ENCODE results near the gene FAM180B. TPM values are rescaled to one million over a fixed set of nuclear protein-coding genes. Genes with fewer than 3 reads are reported as not detected.
A peak's percentile ranks its signal among the peaks of the same experiment; 100 is the strongest.

The FAM180B gene
- total RNA-seq, 2 experiments from 2014 or later: not detected

GRCh38 chr11:47587723-47588326, 1.3 kb downstream of the FAM180B start:
- H3K27me3 Mint-ChIP-seq (ENCODE audit: low read depth): peaks cover under 1% of the 10 kb centered on the region
- POLR2A ChIA-PET: no interaction called here
- peaks cover 32% of the 10 kb centered on the region for H3K4me1 Mint-ChIP-seq (ENCODE audit: low read depth)
- no peak for ATAC-seq
- H3K27ac Mint-ChIP-seq: no peak overlapping the region
- peaks cover 21% of the 10 kb centered on the region for H3K36me3 Mint-ChIP-seq (ENCODE audit: low read depth)
- DNase-seq: no peak
- no peaks in the 10 kb centered on the region for H3K9me3 Mint-ChIP-seq (ENCODE audit: insufficient read depth)
- H3K4me3 Mint-ChIP-seq: no peak overlapping the region
- CTCF ChIA-PET: no interaction called here

- ATAC-seq: no peak
- peaks cover 41% of the 10 kb centered on the region for H3K4me1 Mint-ChIP-seq (ENCODE audit: low read depth)
- no peak overlapping the region for H3K4me3 Mint-ChIP-seq
- H3K9me3 Mint-ChIP-seq (ENCODE audit: insufficient read depth): no peaks in the 10 kb centered on the region
- DNase-seq: no peak
- H3K36me3 Mint-ChIP-seq (ENCODE audit: low read depth): peaks cover 10% of the 10 kb centered on the region
- peaks cover 12% of the 10 kb centered on the region for H3K27me3 Mint-ChIP-seq (ENCODE audit: low read depth)
- CTCF ChIA-PET: no interaction called here
- H3K27ac Mint-ChIP-seq: no peak overlapping the region
- POLR2A ChIA-PET: no interaction called here
Measured at GRCh38 chr11:47589118-47589517, 2.6 kb downstream of the FAM180B start.

- ChIA-PET CTCF (no interaction called here), POLR2A (no interaction called here)
- ATAC-seq (no peak), DNase-seq (no peak)
- Mint-ChIP-seq H3K27me3 (ENCODE audit: low read depth) (peaks cover 15% of the 10 kb centered on the region), H3K9me3 (ENCODE audit: insufficient read depth) (no peaks in the 10 kb centered on the region), H3K27ac (no peak overlapping the region), H3K4me3 (no peak overlapping the region), H3K4me1 (ENCODE audit: low read depth) (peaks cover 41% of the 10 kb centered on the region), H3K36me3 (ENCODE audit: low read depth) (peaks cover 6% of the 10 kb centered on the region)
Measured at GRCh38 chr11:47589584-47589976, 3.1 kb downstream of the FAM180B start.

- peaks cover 2% of the 10 kb centered on the region for H3K36me3 Mint-ChIP-seq (ENCODE audit: low read depth)
Measured at GRCh38 chr11:47589977-47590861, 3.7 kb downstream of the FAM180B start.

GRCh38 chr11:47591764-47592163, 5.3 kb downstream of the FAM180B start:
- CTCF ChIA-PET: interaction anchor here (1.0 to 1.8 kb wide), 4 partner anchors 15 to 217 kb away, joined by 3 to 7 read pairs (median 4); no protein-coding TSS in a partner anchor
- DNase-seq (no peak), ATAC-seq (peak; percentile 34)
- peak overlapping the region; percentile 39 for H3K27ac Mint-ChIP-seq
- H3K36me3 Mint-ChIP-seq (ENCODE audit: low read depth): no peaks in the 10 kb centered on the region
- POLR2A ChIA-PET: interaction anchor here (0.6 to 1.1 kb wide), 2 partner anchors 13 to 404 kb away, joined by 3 to 7 read pairs; partner anchors contain the start of genes KBTBD4 and NDUFS3
- H3K4me3 Mint-ChIP-seq: no peak overlapping the region
- H3K4me1 Mint-ChIP-seq (ENCODE audit: low read depth): peaks cover 33% of the 10 kb centered on the region
- H3K27me3 Mint-ChIP-seq (ENCODE audit: low read depth): peaks cover 27% of the 10 kb centered on the region
- H3K9me3 Mint-ChIP-seq (ENCODE audit: insufficient read depth): no peaks in the 10 kb centered on the region

More at GRCh38 chr11:47589977-47590861, 3.7 kb downstream of the FAM180B start:
- ATAC-seq: no peak
- H3K4me1 Mint-ChIP-seq (ENCODE audit: low read depth): peaks cover 41% of the 10 kb centered on the region
- no peak overlapping the region for H3K27ac Mint-ChIP-seq
- H3K9me3 Mint-ChIP-seq (ENCODE audit: insufficient read depth): no peaks in the 10 kb centered on the region
- no peak for DNase-seq
- no peak overlapping the region for H3K4me3 Mint-ChIP-seq
- ChIA-PET POLR2A (no interaction called here), CTCF (no interaction called here)
- H3K27me3 Mint-ChIP-seq (ENCODE audit: low read depth): peaks cover 20% of the 10 kb centered on the region

- CTCF ChIA-PET: interaction anchor here (0.7 to 1.8 kb wide), 5 partner anchors 14 to 218 kb away, joined by 3 to 7 read pairs (median 4); no protein-coding TSS in a partner anchor
- Mint-ChIP-seq H3K36me3 (ENCODE audit: low read depth) (no peaks in the 10 kb centered on the region), H3K4me3 (no peak overlapping the region), H3K27me3 (ENCODE audit: low read depth) (peaks cover 27% of the 10 kb centered on the region), H3K4me1 (ENCODE audit: low read depth) (peaks cover 29% of the 10 kb centered on the region), H3K27ac (peak overlapping the region; percentile 39), H3K9me3 (ENCODE audit: insufficient read depth) (no peaks in the 10 kb centered on the region)
- ATAC-seq: peak; percentile 14
- POLR2A ChIA-PET: interaction anchor here (0.6 to 1.1 kb wide), 3 partner anchors 14 to 405 kb away, joined by 3 to 7 read pairs (median 4); partner anchors contain the start of genes KBTBD4 and NDUFS3
- DNase-seq: no peak
Measured at GRCh38 chr11:47592251-47592650, 5.8 kb downstream of the FAM180B start.

- ATAC-seq (no peak), DNase-seq (no peak)
- Mint-ChIP-seq H3K27ac (no peak overlapping the region), H3K9me3 (ENCODE audit: insufficient read depth) (no peaks in the 10 kb centered on the region), H3K4me1 (ENCODE audit: low read depth) (peaks cover 26% of the 10 kb centered on the region), H3K27me3 (ENCODE audit: low read depth) (peaks cover 27% of the 10 kb centered on the region), H3K4me3 (no peak overlapping the region), H3K36me3 (ENCODE audit: low read depth) (no peaks in the 10 kb centered on the region)
- CTCF ChIA-PET: interaction anchor here (0.7 to 1.8 kb wide), 2 partner anchors 13 to 20 kb away, joined by 4 to 7 read pairs; no protein-coding TSS in a partner anchor
- POLR2A ChIA-PET: interaction anchor here (0.7 to 1.3 kb wide), 2 partner anchors 19 to 174 kb away, joined by 4 read pairs; no protein-coding TSS in a partner anchor
Measured at GRCh38 chr11:47592970-47593369, 6.5 kb downstream of the FAM180B start.

- Mint-ChIP-seq H3K4me1 (ENCODE audit: low read depth) (peaks cover 26% of the 10 kb centered on the region), H3K9me3 (ENCODE audit: insufficient read depth) (no peaks in the 10 kb centered on the region), H3K4me3 (no peak overlapping the region), H3K27me3 (ENCODE audit: low read depth) (peaks cover 27% of the 10 kb centered on the region), H3K36me3 (ENCODE audit: low read depth) (no peaks in the 10 kb centered on the region), H3K27ac (no peak overlapping the region)
- POLR2A ChIA-PET: interaction anchor here (0.9 to 1.3 kb wide), 2 partner anchors 13 to 19 kb away, joined by 3 to 4 read pairs; no protein-coding TSS in a partner anchor
- DNase-seq (no peak), ATAC-seq (no peak)
- CTCF ChIA-PET: no interaction called here
Measured at GRCh38 chr11:47593492-47593933, 7.0 kb downstream of the FAM180B start.

- POLR2A ChIA-PET: interaction anchor here (0.9 to 1.3 kb wide), 3 partner anchors 14 to 18 kb away, joined by 3 to 4 read pairs (median 4); partner anchors contain the start of genes KBTBD4 and NDUFS3
- ATAC-seq: no peak
- H3K4me1 Mint-ChIP-seq (ENCODE audit: low read depth): peaks cover 26% of the 10 kb centered on the region
- CTCF ChIA-PET: no interaction called here
- H3K27me3 Mint-ChIP-seq (ENCODE audit: low read depth): peaks cover 28% of the 10 kb centered on the region
- DNase-seq: no peak
- no peaks in the 10 kb centered on the region for H3K9me3 Mint-ChIP-seq (ENCODE audit: insufficient read depth)
- H3K36me3 Mint-ChIP-seq (ENCODE audit: low read depth): no peaks in the 10 kb centered on the region
- no peak within 1 kb of the TSS for H3K4me3 Mint-ChIP-seq
- H3K27ac Mint-ChIP-seq: no peak within 1 kb of the TSS
Measured at GRCh38 chr11:47593934-47594855, 7.7 kb downstream of the FAM180B start, which contains the start of gene C1QTNF4. C1QTNF4 (minus strand) TSS chr11:47594411; CDS start chr11:47590810, 3,601 bp downstream.

GRCh38 chr11:47595029-47595428, 8.6 kb downstream of the FAM180B start:
- POLR2A ChIA-PET: no interaction called here
- H3K27ac Mint-ChIP-seq: no peak overlapping the region
- peak; percentile 35 for ATAC-seq
- peaks cover 26% of the 10 kb centered on the region for H3K4me1 Mint-ChIP-seq (ENCODE audit: low read depth)
- peaks cover 30% of the 10 kb centered on the region for H3K27me3 Mint-ChIP-seq (ENCODE audit: low read depth)
- H3K4me3 Mint-ChIP-seq: no peak overlapping the region
- no peak for DNase-seq
- CTCF ChIA-PET: no interaction called here
- no peaks in the 10 kb centered on the region for H3K9me3 Mint-ChIP-seq (ENCODE audit: insufficient read depth)
- no peaks in the 10 kb centered on the region for H3K36me3 Mint-ChIP-seq (ENCODE audit: low read depth)

GRCh38 chr11:47595967-47596366, 9.5 kb downstream of the FAM180B start:
- no peaks in the 10 kb centered on the region for H3K9me3 Mint-ChIP-seq (ENCODE audit: insufficient read depth)
- ATAC-seq (no peak), DNase-seq (no peak)
- H3K4me3 Mint-ChIP-seq: no peak overlapping the region
- H3K27ac Mint-ChIP-seq: no peak overlapping the region
- ChIA-PET POLR2A (interaction anchor here (0.7 kb wide), 1 partner anchor 252 kb away, joined by 3 read pairs; the partner anchor contains the start of gene NUP160), CTCF (no interaction called here)
- peaks cover 24% of the 10 kb centered on the region for H3K4me1 Mint-ChIP-seq (ENCODE audit: low read depth)
- no peaks in the 10 kb centered on the region for H3K36me3 Mint-ChIP-seq (ENCODE audit: low read depth)
- peaks cover 30% of the 10 kb centered on the region for H3K27me3 Mint-ChIP-seq (ENCODE audit: low read depth)
